H1 (cell line): ENCODE measurements around the gene TP63. TPM values are rescaled to one million over a fixed set of nuclear protein-coding genes. Genes with fewer than 3 reads are reported as not detected.

Experiments
- EZH2 ChIP-seq: fragments of 200-600 bp; sonication (generic); IDR thresholded peaks from 2 replicates; pipeline ENCODE4 v1.7.1; 2012; ENCODE audit warnings: low read depth, mild to moderate bottlenecking, moderate library complexity, low read length, inconsistent platforms; ENCODE audit not compliant: severe bottlenecking
- NANOG ChIP-seq: IDR thresholded peaks from 2 replicates; pipeline ENCODE4 v1.6.1; 2011; ENCODE audit warnings: low read length, low read depth, mild to moderate bottlenecking, inconsistent platforms; ENCODE audit not compliant: insufficient read depth, poor library complexity, severe bottlenecking
- TBP ChIP-seq: IDR thresholded peaks from 2 replicates; pipeline ENCODE4 v1.6.1; 2011; ENCODE audit warnings: low read depth, low read length, improper control_type of control experiment
- polyA plus RNA-seq, 7 experiments: library from polyadenylated mRNA; depleted of rRNA in 3 of 7; stranded (reverse) in 5 of 7; unstranded in 2 of 7; fragments of >200 nt in 5 of 7; fragments of 200-250 nt in 2 of 7; gene quantifications; 1 replicate in 5 of 7; 2 replicates in 1 of 7; 4 replicates in 1 of 7; pipeline versions ENCODE4 v1.2.1 to v1.2.3, GENCODE V29; 2011 to 2013; ENCODE audit warnings: missing spikeins in 2 of 7, mixed read lengths in 2 of 7
- total RNA-seq: library from RNA; stranded (reverse); fragmentation: NEBNext Ultra II Directional; extraction: Animal tissue kit (Norgen Biotek cat#: 25700); gene quantifications from 2 replicates; pipeline ENCODE4 v1.2.1, GENCODE V29; 2021

The TP63 gene
- total and polyA plus RNA-seq, 2 of the 8 experiments (the other 6 are each of a cell fraction or from before 2014, with no cell fraction given): not detected

DNA sequence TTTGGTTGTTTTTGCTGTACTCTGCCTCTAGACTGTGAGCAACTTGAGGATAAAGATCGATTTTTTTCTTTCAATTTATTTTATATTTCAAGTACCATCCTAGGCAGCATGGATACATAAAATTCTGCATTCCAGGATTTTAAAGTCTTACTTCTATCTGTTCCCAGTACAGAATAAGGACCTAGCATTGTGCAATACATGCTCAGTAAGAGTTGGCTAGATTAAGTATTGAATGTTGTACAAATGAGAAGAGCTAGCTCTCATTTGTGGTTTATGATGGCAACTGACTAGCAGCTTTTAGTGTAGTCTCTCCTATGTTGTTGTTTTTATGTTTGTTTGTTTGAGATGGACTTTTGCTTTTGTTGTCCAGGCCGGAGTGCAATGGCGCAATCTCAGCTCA, 222.7 kb downstream of the TP63 start (continued):
- TF ChIP-seq TBP (no peak), NANOG (no peak), EZH2 (no peak)
